ENCODE measurements around the gene PLIN5. TPM values are rescaled to one million over a fixed set of nuclear protein-coding genes. Genes with fewer than 3 reads are reported as not detected.

The PLIN5 gene
- total RNA-seq, 1 donor from 2014 or later = 17.2 TPM

DNA sequence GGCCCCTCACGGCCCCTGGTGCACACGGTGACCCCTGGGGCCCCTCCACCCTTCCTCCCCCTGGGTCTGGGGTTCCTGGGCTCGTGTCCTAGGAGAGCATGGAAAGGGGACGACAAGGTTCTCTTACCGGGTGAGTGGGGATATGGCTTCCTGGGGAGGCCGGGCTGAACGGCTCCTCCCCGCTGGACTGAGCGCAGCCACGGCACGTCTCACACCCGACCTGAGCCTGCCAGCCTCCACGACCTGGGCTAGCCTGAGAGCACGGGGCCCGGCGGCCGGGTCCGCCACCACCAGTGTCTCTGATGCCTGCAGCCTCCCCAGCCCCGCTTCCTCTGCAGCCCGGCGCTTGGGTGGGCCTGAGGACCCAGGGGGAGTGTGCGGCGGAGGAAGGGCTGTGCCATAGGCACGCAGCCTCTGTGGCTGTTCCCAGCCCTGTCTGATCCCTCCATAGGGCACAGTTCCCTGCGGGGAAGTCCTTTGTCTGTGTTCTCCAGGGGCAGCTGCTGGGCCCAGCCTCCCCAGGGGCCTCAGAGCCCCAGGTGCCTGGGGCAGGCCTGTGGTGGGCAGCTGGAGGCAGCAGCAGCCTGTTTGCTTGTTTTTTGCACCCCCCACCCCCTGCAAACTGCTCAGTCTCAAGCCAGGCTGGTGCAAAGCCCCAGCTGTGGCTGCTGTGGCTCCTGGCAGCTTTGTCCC is 31.7 kb downstream of the PLIN5 start:
- Histone ChIP-seq H3K4me1 (no peaks in the 10 kb centered on the region), H3K9me3 (no peaks in the 10 kb centered on the region), H3K27ac (no peak overlapping the region), H3K36me3 (peaks cover 27% of the 10 kb centered on the region), H3K27me3 (no peaks in the 10 kb centered on the region), H3K4me3 (no peak overlapping the region)
- TF ChIP-seq, protein P1, sequence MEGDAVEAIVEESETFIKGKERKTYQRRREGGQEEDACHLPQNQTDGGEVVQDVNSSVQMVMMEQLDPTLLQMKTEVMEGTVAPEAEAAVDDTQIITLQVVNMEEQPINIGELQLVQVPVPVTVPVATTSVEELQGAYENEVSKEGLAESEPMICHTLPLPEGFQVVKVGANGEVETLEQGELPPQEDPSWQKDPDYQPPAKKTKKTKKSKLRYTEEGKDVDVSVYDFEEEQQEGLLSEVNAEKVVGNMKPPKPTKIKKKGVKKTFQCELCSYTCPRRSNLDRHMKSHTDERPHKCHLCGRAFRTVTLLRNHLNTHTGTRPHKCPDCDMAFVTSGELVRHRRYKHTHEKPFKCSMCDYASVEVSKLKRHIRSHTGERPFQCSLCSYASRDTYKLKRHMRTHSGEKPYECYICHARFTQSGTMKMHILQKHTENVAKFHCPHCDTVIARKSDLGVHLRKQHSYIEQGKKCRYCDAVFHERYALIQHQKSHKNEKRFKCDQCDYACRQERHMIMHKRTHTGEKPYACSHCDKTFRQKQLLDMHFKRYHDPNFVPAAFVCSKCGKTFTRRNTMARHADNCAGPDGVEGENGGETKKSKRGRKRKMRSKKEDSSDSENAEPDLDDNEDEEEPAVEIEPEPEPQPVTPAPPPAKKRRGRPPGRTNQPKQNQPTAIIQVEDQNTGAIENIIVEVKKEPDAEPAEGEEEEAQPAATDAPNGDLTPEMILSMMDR (IDR thresholded peaks at IDR 0.05) = no peak
- intact Hi-C loops (cut with DNase I) = no loop called here
- ATAC-seq (no peak), DNase-seq (no peak)

DNA sequence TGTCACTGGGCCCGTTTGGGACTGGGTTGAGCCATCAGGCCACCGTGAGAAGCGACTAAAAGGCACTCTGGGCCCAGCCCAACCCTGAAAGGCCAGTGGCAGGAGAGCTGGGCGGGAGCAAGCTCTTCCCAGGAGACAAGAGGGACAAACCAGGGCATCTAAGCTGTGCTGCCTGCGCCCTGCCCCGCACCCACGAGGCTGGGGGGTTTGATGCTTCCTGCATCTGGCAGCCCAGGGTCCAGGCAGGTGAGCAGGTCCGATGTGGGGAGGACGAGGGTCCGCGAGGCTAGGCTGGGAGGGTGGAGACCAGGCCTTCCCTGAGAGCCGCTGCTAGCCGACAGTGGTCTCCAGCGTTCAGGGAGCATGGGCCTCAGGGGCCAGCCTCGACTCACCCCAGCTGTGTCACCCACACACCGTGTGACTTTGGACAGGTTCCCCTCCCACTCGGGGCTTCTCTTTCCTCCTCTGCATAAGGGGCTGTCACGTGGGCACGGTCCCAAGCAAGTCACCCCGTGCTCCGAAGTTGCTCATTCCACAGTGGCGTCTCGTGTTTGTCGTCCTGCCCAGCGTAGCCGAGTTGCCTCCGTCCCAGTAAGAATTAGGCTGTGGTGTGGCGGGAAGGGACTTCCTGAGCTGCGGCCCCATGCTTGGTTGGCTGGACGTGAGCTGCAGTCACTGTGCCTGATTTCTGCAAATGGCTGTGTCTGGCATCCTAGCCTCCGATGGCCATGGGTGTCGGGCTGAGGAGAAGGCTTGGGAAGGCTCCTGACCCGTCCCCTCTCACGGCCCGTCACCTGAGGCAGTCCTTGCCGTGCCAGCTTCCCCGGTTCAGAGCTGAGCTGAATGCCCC is 32.5 kb downstream of the PLIN5 start:
- Histone ChIP-seq H3K36me3 (peaks cover 34% of the 10 kb centered on the region), H3K27me3 (no peaks in the 10 kb centered on the region), H3K27ac (no peak overlapping the region), H3K9me3 (no peaks in the 10 kb centered on the region), H3K4me1 (no peaks in the 10 kb centered on the region), H3K4me3 (no peak overlapping the region)
- intact Hi-C loops (cut with DNase I) = no loop called here
- no peak for DNase-seq
- TF ChIP-seq, protein P1 (IDR thresholded peaks at IDR 0.05) = no peak
- ATAC-seq = no peak

DNA sequence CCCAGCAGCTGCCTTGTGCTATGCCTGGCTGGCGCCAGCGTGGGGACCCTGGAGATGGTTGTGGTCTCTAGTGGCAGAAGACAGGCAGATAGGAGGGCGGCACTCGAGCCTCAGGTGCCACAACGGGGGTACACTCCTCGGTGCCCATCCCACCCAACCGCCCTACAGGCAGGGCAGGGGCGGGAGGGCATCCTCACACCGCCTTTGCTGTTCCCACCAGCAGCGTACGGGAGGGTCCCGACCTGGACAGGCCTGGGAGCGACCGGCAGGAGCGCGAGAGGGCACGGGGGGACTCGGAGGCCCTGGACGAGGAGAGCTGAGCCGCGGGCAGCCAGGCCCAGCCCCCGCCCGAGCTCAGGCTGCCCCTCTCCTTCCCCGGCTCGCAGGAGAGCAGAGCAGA is 33.3 kb downstream of the PLIN5 start:
- peaks cover 43% of the 10 kb centered on the region for H3K36me3 ChIP-seq

DNA sequence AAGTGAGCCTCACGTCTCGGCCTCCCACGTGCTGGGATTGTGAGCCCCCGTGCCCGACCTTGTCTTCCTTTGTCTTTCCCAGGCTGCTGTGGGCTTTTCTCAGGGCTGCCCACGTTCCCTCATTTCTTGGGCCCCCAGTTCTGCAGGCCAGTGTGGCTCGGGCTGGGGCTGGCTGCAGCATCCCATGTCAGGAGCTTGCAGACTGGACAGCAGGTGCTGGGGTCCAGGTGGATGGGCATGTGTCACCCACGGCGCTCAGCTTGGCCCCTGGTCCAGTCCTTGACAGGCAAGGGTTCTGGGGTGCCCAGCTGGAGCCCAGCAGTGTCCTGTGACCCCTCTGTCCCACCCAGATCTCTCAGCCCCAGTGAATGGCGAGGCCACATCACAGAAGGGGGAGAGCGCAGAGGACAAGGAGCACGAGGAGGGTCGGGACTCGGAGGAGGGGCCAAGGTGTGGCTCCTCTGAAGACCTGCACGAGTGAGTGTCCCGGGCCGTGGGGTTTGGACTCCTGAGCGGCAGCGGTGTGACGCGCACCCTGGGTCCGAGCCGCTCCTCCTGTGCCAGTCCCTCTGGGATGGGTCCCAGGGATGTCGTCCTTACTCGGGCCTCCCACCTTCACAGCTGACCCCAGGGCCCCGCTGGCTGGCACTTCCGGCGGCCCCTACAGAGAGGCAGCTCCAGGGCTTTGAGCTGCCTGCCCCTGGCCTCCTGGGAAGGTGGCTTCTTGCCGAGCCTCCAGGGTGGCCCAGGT is 34.0 kb downstream of the PLIN5 start:
- H3K9me3 ChIP-seq = no peaks in the 10 kb centered on the region
- H3K4me3 ChIP-seq = no peak overlapping the region
- H3K27ac ChIP-seq = no peak overlapping the region
- H3K27me3 ChIP-seq = no peaks in the 10 kb centered on the region
- H3K36me3 ChIP-seq = peaks cover 49% of the 10 kb centered on the region
- DNase-seq (no peak), ATAC-seq (no peak)
- TF ChIP-seq, protein P1 (IDR thresholded peaks at IDR 0.05) = no peak
- no peaks in the 10 kb centered on the region for H3K4me1 ChIP-seq
- intact Hi-C loops (cut with DNase I) = no loop called here

More for the DNA sequence above, 33.3 kb downstream of the PLIN5 start:
- intact Hi-C loops (cut with DNase I) = no loop called here
- Histone ChIP-seq H3K9me3 (no peaks in the 10 kb centered on the region), H3K4me1 (no peaks in the 10 kb centered on the region), H3K4me3 (no peak overlapping the region), H3K27ac (no peak overlapping the region), H3K27me3 (no peaks in the 10 kb centered on the region)
- no peak for DNase-seq
- TF ChIP-seq, protein P1 (IDR thresholded peaks at IDR 0.05) = no peak
- no peak for ATAC-seq

DNA sequence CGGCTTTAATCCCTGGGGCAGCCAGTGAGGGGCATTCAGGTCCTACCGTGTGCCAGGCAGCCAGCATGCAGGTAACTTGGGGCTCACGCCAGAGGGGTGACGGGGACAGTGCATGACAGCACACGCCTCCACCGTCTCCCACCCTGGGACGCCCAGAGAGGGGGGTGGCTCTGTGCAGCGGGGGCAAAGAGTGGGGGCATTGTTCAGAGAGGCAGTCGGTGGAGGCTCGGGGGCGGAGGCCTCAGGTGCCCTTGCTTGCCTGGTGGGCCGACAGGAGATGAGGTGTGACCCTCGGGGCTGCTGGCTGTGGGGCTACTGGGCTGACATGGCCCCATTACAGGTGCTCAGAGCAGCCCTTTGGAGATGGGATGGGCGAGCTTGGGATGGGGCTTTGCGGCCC is 35.2 kb downstream of the PLIN5 start:
- no peaks in the 10 kb centered on the region for H3K9me3 ChIP-seq
- no peak overlapping the region for H3K27ac ChIP-seq
- no peaks in the 10 kb centered on the region for H3K4me1 ChIP-seq
- no peak overlapping the region for H3K4me3 ChIP-seq
- TF ChIP-seq, protein P1 (IDR thresholded peaks at IDR 0.05) = no peak
- intact Hi-C loops (cut with DNase I) = no loop called here
- no peaks in the 10 kb centered on the region for H3K27me3 ChIP-seq
- ATAC-seq (no peak), DNase-seq (no peak)
- H3K36me3 ChIP-seq = peaks cover 58% of the 10 kb centered on the region
